Karpas-422 (cell line): ENCODE measurements around the gene ALK. TPM values are rescaled to one million over a fixed set of nuclear protein-coding genes. Genes with fewer than 3 reads are reported as not detected.

Experiments
- DNase-seq: peaks from one replicate; pipeline ENCODE4 v3.0.0-alpha.2; 2015
- H2AFZ ChIP-seq: fragments of 200-600 bp; sonication (generic); 2 replicates; pipeline ENCODE4 v1.6.1; 2014; ENCODE audit warnings: antibody characterized with exemption, low read length, mixed read lengths
- H3K27ac ChIP-seq: fragments of 200-600 bp; sonication (generic); 2 replicates; pipeline ENCODE4 v1.5.1; 2014; ENCODE audit warnings: mild to moderate bottlenecking, low read length, moderate library complexity
- H3K27me3 ChIP-seq: fragments of 200-600 bp; sonication (generic); 2 replicates; pipeline ENCODE4 v1.6.1; 2014; ENCODE audit warnings: low read length, mixed read lengths
- H3K36me3 ChIP-seq: fragments of 200-600 bp; sonication (generic); 2 replicates; pipeline ENCODE4 v1.6.1; 2014; ENCODE audit warnings: low read length, mixed read lengths; ENCODE audit not compliant: insufficient read depth
- H3K4me1 ChIP-seq: fragments of 200-600 bp; sonication (generic); 2 replicates; pipeline ENCODE4 v1.6.1; 2014; ENCODE audit warnings: mild to moderate bottlenecking, low read length, mixed read lengths
- H3K4me2 ChIP-seq: fragments of 200-600 bp; sonication (generic); 2 replicates; pipeline ENCODE4 v1.6.1; 2014; ENCODE audit warnings: low read length, low read depth, mild to moderate bottlenecking; ENCODE audit not compliant: poor library complexity, severe bottlenecking
- H3K4me3 ChIP-seq: fragments of 200-600 bp; sonication (generic); 2 replicates; pipeline ENCODE4 v1.5.1; 2014; ENCODE audit warnings: mild to moderate bottlenecking, antibody characterized with exemption, low read length, mixed read lengths
- H3K79me2 ChIP-seq: fragments of 200-600 bp; sonication (generic); 2 replicates; pipeline ENCODE4 v1.6.1; 2014; ENCODE audit warnings: mild to moderate bottlenecking, low read length, mixed read lengths
- H3K9ac ChIP-seq: fragments of 200-600 bp; sonication (generic); 2 replicates; pipeline ENCODE4 v1.6.0; 2014; ENCODE audit warnings: low read length
- H3K9me2 ChIP-seq: fragments of 200-600 bp; sonication (generic), shearing (Covaris generic); replicated peaks from 2 replicates; pipeline ENCODE4 v1.6.0; 2014; ENCODE audit warnings: mild to moderate bottlenecking, low read length, moderate library complexity; ENCODE audit not compliant: insufficient read depth
- H3K9me3 ChIP-seq: fragments of 300-700, 200-600 bp; sonication (generic); 2 replicates; pipeline ENCODE4 v1.6.1; 2014; ENCODE audit warnings: low read length, mixed read lengths
- H4K20me1 ChIP-seq: fragments of 200-600 bp; sonication (generic); 2 replicates; pipeline ENCODE4 v1.6.1; 2014; ENCODE audit warnings: mild to moderate bottlenecking, antibody characterized with exemption, low read length, low read depth; ENCODE audit not compliant: insufficient read depth
- total RNA-seq: library from RNA; depleted of rRNA; stranded (reverse); fragments of >200 nt; shearing (Covaris generic); gene quantifications from 2 replicates; pipeline ENCODE4 v1.2.3, GENCODE V29; 2014; ENCODE audit warnings: low replicate concordance

ALK gene
- total RNA-seq, 1 experiment from 2014 or later = not detected

DNA sequence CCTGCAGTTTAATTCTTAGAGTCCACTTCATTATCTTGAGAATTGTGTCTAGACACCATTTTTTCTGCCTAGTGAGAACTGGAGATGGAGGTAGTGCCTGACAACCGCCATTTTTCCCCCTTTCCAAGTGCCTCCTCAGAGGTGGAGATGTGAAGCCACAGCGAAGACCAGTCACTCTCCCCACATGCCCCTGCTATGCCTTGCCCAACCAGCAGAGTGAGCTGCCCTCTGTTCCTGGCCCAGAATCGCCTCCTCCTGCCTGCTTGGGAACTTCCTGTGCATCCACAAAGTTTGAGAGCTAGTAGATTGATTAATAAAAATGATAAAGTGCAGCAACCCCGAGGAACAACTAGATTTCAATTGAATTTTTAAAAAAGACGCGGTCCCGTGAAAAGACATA, 682.9 kb downstream of the ALK start:
- Histone ChIP-seq H2AFZ (no peak overlapping the region), H3K36me3 (no peaks in the 10 kb centered on the region), H3K9ac (no peak overlapping the region), H3K4me3 (no peak overlapping the region), H3K4me1 (peaks cover 4% of the 10 kb centered on the region; the same call in 1 of the 2 replicates), H3K9me2 (no peaks in the 10 kb centered on the region), H3K27me3 (no peaks in the 10 kb centered on the region), H4K20me1 (no peaks in the 10 kb centered on the region), H3K4me2 (no peak overlapping the region), H3K27ac (no peak overlapping the region), H3K79me2 (no peaks in the 10 kb centered on the region), H3K9me3 (no peaks in the 10 kb centered on the region)
- DNase-seq = peak; percentile 67

DNA sequence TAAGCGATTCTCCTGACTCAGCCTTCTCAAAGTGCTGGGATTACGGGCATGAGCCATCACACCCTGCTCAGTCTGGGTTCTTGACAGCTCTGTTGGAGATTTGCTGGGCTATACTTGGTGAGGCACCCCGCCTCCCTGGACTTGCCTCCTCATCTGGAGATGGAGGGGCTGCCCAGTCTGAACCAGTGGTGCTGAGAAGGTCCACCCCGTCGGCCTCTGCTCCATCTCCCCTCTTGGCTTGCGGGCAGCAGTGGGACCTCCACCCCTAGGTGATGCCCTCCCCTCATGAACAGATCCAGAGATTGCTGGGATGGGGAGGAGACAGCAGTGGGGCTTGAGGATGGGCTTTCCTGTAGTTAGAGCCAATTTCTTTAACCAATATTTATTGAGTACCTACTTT, 685.3 kb downstream of the ALK start:
- Histone ChIP-seq H3K4me3 (no peak overlapping the region), H4K20me1 (no peaks in the 10 kb centered on the region), H2AFZ (no peak overlapping the region), H3K27me3 (no peaks in the 10 kb centered on the region), H3K27ac (no peak overlapping the region), H3K4me1 (no peaks in the 10 kb centered on the region), H3K79me2 (no peaks in the 10 kb centered on the region), H3K9me3 (no peaks in the 10 kb centered on the region), H3K4me2 (no peak overlapping the region), H3K9me2 (no peaks in the 10 kb centered on the region), H3K9ac (no peak overlapping the region), H3K36me3 (no peaks in the 10 kb centered on the region)
- DNase-seq = no peak

DNA sequence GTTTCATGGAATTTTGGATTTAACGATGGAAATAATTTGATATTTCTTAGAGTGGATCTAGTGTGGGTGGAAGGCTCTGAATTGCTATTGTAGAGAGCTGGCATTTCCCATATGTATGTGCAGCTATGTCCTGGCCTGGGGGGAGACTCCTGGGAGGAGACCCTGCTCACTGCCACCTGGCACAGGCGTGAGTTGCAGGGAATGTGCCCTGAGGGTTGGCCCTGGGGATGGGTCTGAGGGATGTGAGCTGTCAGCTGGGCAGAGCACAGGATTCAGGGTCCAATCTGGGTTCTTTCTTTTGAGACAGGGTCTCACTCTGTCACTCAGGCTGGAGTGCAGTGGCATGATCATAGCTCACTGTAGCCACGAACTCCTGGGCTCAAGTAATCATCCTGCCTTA, 686.0 kb downstream of the ALK start:
- Histone ChIP-seq H3K27me3 (no peaks in the 10 kb centered on the region), H3K79me2 (no peaks in the 10 kb centered on the region), H3K36me3 (no peaks in the 10 kb centered on the region), H2AFZ (no peak overlapping the region), H3K4me1 (no peaks in the 10 kb centered on the region), H3K4me3 (no peak overlapping the region), H3K27ac (no peak overlapping the region), H3K9me3 (no peaks in the 10 kb centered on the region), H3K9me2 (no peaks in the 10 kb centered on the region), H4K20me1 (no peaks in the 10 kb centered on the region), H3K4me2 (no peak overlapping the region), H3K9ac (no peak overlapping the region)
- DNase-seq = no peak

DNA sequence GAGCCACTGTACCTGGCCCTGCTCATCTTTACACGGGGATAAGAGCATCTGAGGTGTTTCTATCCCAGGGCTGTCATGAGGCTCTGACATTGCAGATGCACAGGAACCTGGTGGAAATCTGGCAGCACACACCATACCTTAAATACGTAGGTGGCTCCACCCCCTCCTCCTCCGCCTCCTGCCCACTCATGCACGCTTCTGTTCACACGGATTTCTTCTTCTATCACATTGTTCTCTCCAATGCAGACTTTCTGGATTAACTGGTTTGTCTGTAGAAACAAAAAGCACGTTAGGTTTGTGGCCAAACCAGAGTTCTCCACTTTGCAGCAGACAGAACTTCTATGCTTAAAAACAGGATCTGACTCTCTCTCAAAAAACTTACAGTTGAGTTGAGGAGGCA, 688.0 kb downstream of the ALK start:
- no peaks in the 10 kb centered on the region for H3K9me3 ChIP-seq
- DNase-seq = no peak
- H2AFZ ChIP-seq = no peak overlapping the region
- H3K27ac ChIP-seq = no peak overlapping the region
- H3K79me2 ChIP-seq = no peaks in the 10 kb centered on the region
- no peak overlapping the region for H3K9ac ChIP-seq
- no peaks in the 10 kb centered on the region for H3K4me1 ChIP-seq
- H3K4me2 ChIP-seq = no peak overlapping the region
- H3K36me3 ChIP-seq = no peaks in the 10 kb centered on the region
- H3K27me3 ChIP-seq = no peaks in the 10 kb centered on the region
- no peak overlapping the region for H3K4me3 ChIP-seq
- no peaks in the 10 kb centered on the region for H4K20me1 ChIP-seq
- no peaks in the 10 kb centered on the region for H3K9me2 ChIP-seq

DNA sequence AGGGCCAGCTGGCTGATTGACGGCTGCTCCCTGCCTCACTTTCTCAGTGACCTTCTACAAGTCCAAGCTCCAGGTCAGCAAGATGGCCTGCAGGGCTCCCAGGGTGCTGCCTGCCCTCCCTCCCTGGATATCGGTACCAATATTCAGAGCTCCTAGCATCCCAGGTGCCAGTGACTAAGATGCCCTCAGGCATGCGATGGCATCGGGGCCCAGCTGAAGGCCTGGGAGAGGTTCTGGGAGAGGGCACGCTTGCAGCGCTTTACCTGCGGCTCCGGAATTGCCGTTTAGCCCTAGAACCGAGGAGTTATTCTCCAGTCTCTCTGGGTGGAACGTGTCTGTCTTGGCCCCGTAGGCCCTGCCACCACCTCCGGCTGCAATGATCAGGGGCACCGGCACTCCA, 689.3 kb downstream of the ALK start:
- DNase-seq = no peak
- Histone ChIP-seq H3K36me3 (no peaks in the 10 kb centered on the region), H3K79me2 (no peaks in the 10 kb centered on the region), H3K9me3 (no peaks in the 10 kb centered on the region), H3K27ac (no peak overlapping the region), H3K9me2 (no peaks in the 10 kb centered on the region), H3K4me3 (no peak overlapping the region), H2AFZ (no peak overlapping the region), H4K20me1 (no peaks in the 10 kb centered on the region), H3K4me2 (no peak overlapping the region), H3K4me1 (no peaks in the 10 kb centered on the region), H3K9ac (no peak overlapping the region), H3K27me3 (no peaks in the 10 kb centered on the region)

DNA sequence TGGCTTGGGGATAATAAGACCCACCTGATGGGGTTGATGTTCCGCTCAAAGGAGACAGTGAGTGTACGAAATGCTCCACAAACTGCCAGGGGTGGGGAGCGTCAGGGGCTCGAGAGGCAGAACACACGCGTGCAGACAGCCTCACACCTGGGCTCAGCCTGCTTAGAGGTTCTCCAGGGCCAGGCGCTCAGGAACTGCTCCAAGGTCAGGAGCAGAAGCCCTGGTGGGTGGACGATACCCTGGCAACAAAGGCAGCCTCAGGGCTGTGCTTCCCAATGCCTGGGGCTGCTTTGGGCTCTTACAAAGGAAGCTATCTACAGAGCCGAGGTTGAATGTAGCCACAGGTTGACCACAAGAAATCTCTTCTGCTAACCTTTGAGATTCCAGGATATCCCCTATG, 691.7 kb downstream of the ALK start:
- no peaks in the 10 kb centered on the region for H3K27me3 ChIP-seq
- H3K27ac ChIP-seq = no peak overlapping the region
- no peak overlapping the region for H3K4me3 ChIP-seq
- DNase-seq = no peak
- H3K9ac ChIP-seq = no peak overlapping the region
- H3K9me2 ChIP-seq = no peaks in the 10 kb centered on the region
- H3K79me2 ChIP-seq = no peaks in the 10 kb centered on the region
- no peaks in the 10 kb centered on the region for H3K4me1 ChIP-seq
- no peak overlapping the region for H3K4me2 ChIP-seq
- H3K9me3 ChIP-seq = no peaks in the 10 kb centered on the region
- no peaks in the 10 kb centered on the region for H3K36me3 ChIP-seq
- no peaks in the 10 kb centered on the region for H4K20me1 ChIP-seq
- H2AFZ ChIP-seq = no peak overlapping the region

DNA sequence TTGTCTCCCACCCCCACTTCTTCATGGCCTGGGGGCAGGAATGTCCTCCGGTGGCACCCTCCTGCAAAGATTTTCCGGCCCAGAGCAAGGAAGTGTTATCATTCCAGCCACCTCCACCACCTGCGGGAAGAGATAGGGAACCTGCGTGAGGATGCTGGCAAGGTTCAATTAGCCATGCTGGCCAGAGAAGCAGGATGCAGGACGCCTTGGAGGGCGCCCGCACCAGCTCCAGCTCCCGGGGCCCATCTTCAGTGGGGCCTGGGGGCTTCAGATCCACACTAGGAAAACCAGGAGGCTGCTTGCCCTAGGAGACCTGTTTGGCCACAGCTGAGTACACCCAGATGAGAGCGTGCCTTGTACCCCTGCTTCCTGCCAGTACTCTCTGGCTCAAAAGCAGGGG, 692.4 kb downstream of the ALK start:
- Histone ChIP-seq H3K4me2 (no peak overlapping the region), H4K20me1 (no peaks in the 10 kb centered on the region), H3K79me2 (no peaks in the 10 kb centered on the region), H3K9me3 (no peaks in the 10 kb centered on the region), H3K27ac (no peak overlapping the region), H3K36me3 (no peaks in the 10 kb centered on the region), H3K27me3 (no peaks in the 10 kb centered on the region), H2AFZ (no peak overlapping the region), H3K4me3 (no peak overlapping the region), H3K4me1 (no peaks in the 10 kb centered on the region), H3K9ac (no peak overlapping the region), H3K9me2 (no peaks in the 10 kb centered on the region)
- DNase-seq = no peak

DNA sequence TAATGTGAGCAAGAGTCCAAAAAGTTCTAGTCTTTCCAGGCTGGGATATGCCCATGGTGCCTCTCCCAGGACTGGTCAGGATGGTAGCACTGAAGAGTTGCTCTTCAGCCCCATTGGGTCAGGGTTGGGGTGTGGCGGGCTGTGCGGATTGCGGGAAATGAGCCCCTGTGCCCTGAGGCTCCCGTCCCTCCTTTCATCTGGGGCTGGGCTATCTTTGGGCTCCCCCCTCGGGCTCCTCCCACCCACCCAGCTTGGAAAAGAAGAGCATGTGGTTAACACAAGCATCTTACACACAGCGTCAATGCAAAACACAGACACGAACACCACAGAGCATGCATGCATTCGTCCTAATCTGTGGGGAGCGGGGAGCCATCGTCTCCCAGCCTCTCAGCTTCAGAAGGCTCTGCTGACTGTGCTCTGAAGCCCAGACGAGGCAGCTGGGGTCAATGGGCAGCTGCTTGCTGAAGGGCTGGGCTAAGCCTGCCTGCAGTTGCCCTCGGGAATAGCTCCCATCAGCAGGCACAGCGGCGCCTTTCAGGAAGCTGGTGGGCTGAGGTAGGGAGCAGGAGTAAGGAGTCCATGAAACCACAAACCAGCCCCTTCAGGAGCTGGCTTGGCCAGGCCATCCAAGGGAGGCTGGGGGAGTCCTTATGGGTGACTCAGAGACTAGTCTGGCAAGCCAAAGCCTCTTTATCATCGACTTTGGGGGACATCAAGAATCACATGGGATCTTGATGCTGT, 693.3 kb downstream of the ALK start:
- Histone ChIP-seq H3K4me2 (no peak overlapping the region), H3K27ac (no peak overlapping the region), H3K36me3 (no peaks in the 10 kb centered on the region), H3K79me2 (no peaks in the 10 kb centered on the region), H3K9me2 (no peaks in the 10 kb centered on the region), H3K9me3 (no peaks in the 10 kb centered on the region), H3K27me3 (no peaks in the 10 kb centered on the region), H2AFZ (no peak overlapping the region), H3K4me1 (no peaks in the 10 kb centered on the region), H3K4me3 (no peak overlapping the region), H3K9ac (no peak overlapping the region), H4K20me1 (no peaks in the 10 kb centered on the region)
- DNase-seq = no peak
